C4-2B (cell line): ENCODE results near the gene BABAM2.

Experiments
- CTCF ChIP-seq: fragments of 450-650 bp; conservative IDR thresholded peaks from 2 replicates; pipeline ENCODE4 v1.5.1; 2017; ENCODE audit warnings: mild to moderate bottlenecking
- ZFX ChIP-seq: fragments of 450-650 bp; IDR thresholded peaks from 2 replicates; pipeline ENCODE4 v1.6.1; 2017

- no peak for TF ChIP-seq CTCF
- TF ChIP-seq ZFX: no peak
Measured at GRCh38 chr2:27955384-27956161, 65.0 kb downstream of the BABAM2 start.
